Smooth muscle cell (in vitro differentiated cells): ENCODE results near the gene ATG4C. TPM values are rescaled to one million over a fixed set of nuclear protein-coding genes. Genes with fewer than 3 reads are reported as not detected.
"Not testable (repeated sequence)": the region's sequence is repeated elsewhere in the genome, so short reads cannot be mapped to it uniquely, and the experiment has no call there.

Experiments used
- DNase-seq: peaks from one replicate; lab custom pipeline; 2025; ENCODE audit not compliant: unreplicated experiment; lab: John Stamatoyannopoulos, UW
- H2AFZ ChIP-seq: fragments of 200-600 bp; sonication (generic); 2 replicates; pipeline ENCODE4 v1.6.0; 2016; ENCODE audit warnings: antibody characterized with exemption, low read depth, mild to moderate bottlenecking
- H3F3A ChIP-seq: fragments of 200-600 bp; sonication (generic); 2 replicates; pipeline ENCODE4 v1.6.0; 2017; ENCODE audit warnings: antibody characterized with exemption, low read depth
- H3K27ac ChIP-seq: fragments of 200-600 bp; sonication (generic); 2 replicates; pipeline ENCODE4 v1.5.1; 2016; ENCODE audit warnings: low read depth, mild to moderate bottlenecking
- H3K27me3 ChIP-seq: fragments of 200-600 bp; sonication (generic); 2 replicates; pipeline ENCODE4 v1.6.1; 2016; ENCODE audit warnings: low read depth, mild to moderate bottlenecking
- H3K36me3 ChIP-seq: fragments of 200-600 bp; sonication (generic); 2 replicates; pipeline ENCODE4 v1.5.1; 2016; ENCODE audit warnings: low read depth
- H3K4me1 ChIP-seq: fragments of 200-600 bp; sonication (generic); 2 replicates; pipeline ENCODE4 v1.5.1; 2016; ENCODE audit warnings: low read depth
- H3K4me2 ChIP-seq: fragments of 200-600 bp; sonication (generic); 2 replicates; pipeline ENCODE4 v1.6.0; 2016; ENCODE audit warnings: mild to moderate bottlenecking
- H3K4me3 ChIP-seq: fragments of 200-600 bp; sonication (generic); 2 replicates; pipeline ENCODE4 v1.5.1; 2016; ENCODE audit warnings: mild to moderate bottlenecking
- H3K79me2 ChIP-seq: fragments of 200-600 bp; sonication (generic); 2 replicates; pipeline ENCODE4 v1.6.0; 2016; ENCODE audit warnings: low read depth, mild to moderate bottlenecking
- H3K9ac ChIP-seq: fragments of 200-600 bp; sonication (generic); 2 replicates; pipeline ENCODE4 v1.6.0; 2016; ENCODE audit warnings: low read depth
- H3K9me3 ChIP-seq: fragments of 200-600 bp; sonication (generic); replicated peaks from 2 replicates; pipeline ENCODE4 v1.5.1; 2016; ENCODE audit warnings: low read depth
- H4K20me1 ChIP-seq: fragments of 200-600 bp; sonication (generic); 2 replicates; pipeline ENCODE4 v1.6.0; 2016; ENCODE audit warnings: low read depth
- CTCF ChIP-seq: fragments of 200-600 bp; sonication (generic); IDR thresholded peaks from 2 replicates; pipeline ENCODE4 v1.5.1; 2017; ENCODE audit warnings: borderline replicate concordance, mild to moderate bottlenecking, antibody characterized with exemption; ENCODE audit not compliant: insufficient read depth, poor library complexity, severe bottlenecking
- WGBS: methylation state at CpG from one replicate; pipeline ENCODE4 v1.1.7; 2016; ENCODE audit warnings: low lambda C conversion rate; 5-methylcytosine and 5-hydroxymethylcytosine counted together
- polyA plus RNA-seq: library from polyadenylated mRNA; unstranded; fragments of >200 nt; fragmentation: Nextera tagmentation; extraction: Ambion mirVana; gene quantifications from 2 replicates; pipeline ENCODE4 v1.2.1, GENCODE V29; 2016
- total RNA-seq: library from RNA; depleted of rRNA; stranded (reverse); fragments of >200 nt; gene quantifications from 2 replicates; pipeline ENCODE4 v1.2.3, GENCODE V29; 2014

ATG4C gene
- total and polyA plus RNA-seq, 2 experiments from 2014 or later, result 11.5 to 13.5 TPM

GRCh38 chr1:62753031-62753965 lies 30.6 kb upstream of the ATG4C start:
- WGBS, result 96% methylated on average over 34 of the region's 35 CpGs
- DNase-seq, result no peak

GRCh38 chr1:62754938-62755337 lies 29.0 kb upstream of the ATG4C start:
- not testable (repeated sequence) for H3K36me3 ChIP-seq, H2AFZ ChIP-seq, H4K20me1 ChIP-seq, H3K9ac ChIP-seq, H3K4me1 ChIP-seq, H3K27ac ChIP-seq, H3K4me2 ChIP-seq, H3K79me2 ChIP-seq, H3F3A ChIP-seq, H3K27me3 ChIP-seq, DNase-seq, H3K9me3 ChIP-seq, H3K4me3 ChIP-seq
- WGBS, result 88% methylated on average over 13 of the region's 13 CpGs

More at GRCh38 chr1:62753031-62753965, 30.6 kb upstream of the ATG4C start:
- no peaks in the 10 kb centered on the region for H3K79me2 ChIP-seq
- no peak overlapping the region for H3K27ac ChIP-seq
- H3K27me3 ChIP-seq, result peaks cover 8% of the 10 kb centered on the region
- H3K4me3 ChIP-seq, result no peak overlapping the region
- H3K36me3 ChIP-seq, result no peaks in the 10 kb centered on the region
- H3K4me2 ChIP-seq, result no peak overlapping the region
- no peaks in the 10 kb centered on the region for H3K9me3 ChIP-seq
- H3K4me1 ChIP-seq, result no peaks in the 10 kb centered on the region
- H3F3A ChIP-seq, result no peaks in the 10 kb centered on the region
- no peak overlapping the region for H3K9ac ChIP-seq
- no peak overlapping the region for H2AFZ ChIP-seq
- no peaks in the 10 kb centered on the region for H4K20me1 ChIP-seq
- no peak for TF ChIP-seq CTCF

GRCh38 chr1:62756255-62756884 lies 27.6 kb upstream of the ATG4C start:
- not testable (repeated sequence) for H3F3A ChIP-seq, H3K79me2 ChIP-seq, H4K20me1 ChIP-seq, H3K36me3 ChIP-seq, H3K9ac ChIP-seq, DNase-seq, H3K9me3 ChIP-seq, H3K4me3 ChIP-seq, H3K27me3 ChIP-seq, H3K4me2 ChIP-seq, H3K27ac ChIP-seq, H3K4me1 ChIP-seq, H2AFZ ChIP-seq
- WGBS, result 67% methylated on average over 5 of the region's 5 CpGs

- not testable (repeated sequence) for H3K4me1 ChIP-seq, H3F3A ChIP-seq, H3K36me3 ChIP-seq, H3K9me3 ChIP-seq, DNase-seq, H3K9ac ChIP-seq, H3K79me2 ChIP-seq, H3K27ac ChIP-seq, H2AFZ ChIP-seq, H4K20me1 ChIP-seq, H3K4me3 ChIP-seq, H3K4me2 ChIP-seq
- peaks cover 15% of the 10 kb centered on the region for H3K27me3 ChIP-seq
- 98% methylated on average over 5 of the region's 5 CpGs for WGBS
These were observed 24.6 kb upstream of the ATG4C start for GRCh38 chr1:62759232-62759875.

GRCh38 chr1:62760021-62760782 lies 23.7 kb upstream of the ATG4C start:
- not testable (repeated sequence) for H3K9ac ChIP-seq, H4K20me1 ChIP-seq, H3K4me2 ChIP-seq, DNase-seq, H3K9me3 ChIP-seq, H3K36me3 ChIP-seq, H3K79me2 ChIP-seq, H3K4me1 ChIP-seq, H3F3A ChIP-seq, H3K27ac ChIP-seq, H2AFZ ChIP-seq, H3K4me3 ChIP-seq
- H3K27me3 ChIP-seq, result peaks cover 19% of the 10 kb centered on the region
- 23% methylated on average over 6 of the region's 6 CpGs for WGBS

GRCh38 chr1:62761223-62761870 lies 22.6 kb upstream of the ATG4C start:
- not testable (repeated sequence) for H3K27ac ChIP-seq, H3K4me3 ChIP-seq, H3F3A ChIP-seq, H3K4me2 ChIP-seq, DNase-seq, H4K20me1 ChIP-seq, H3K4me1 ChIP-seq, H3K36me3 ChIP-seq, H3K9me3 ChIP-seq, H3K79me2 ChIP-seq, H3K9ac ChIP-seq, H2AFZ ChIP-seq
- WGBS, result 93% methylated on average over 26 of the region's 30 CpGs
- H3K27me3 ChIP-seq, result peaks cover 12% of the 10 kb centered on the region

GRCh38 chr1:62762027-62762426 lies 21.9 kb upstream of the ATG4C start:
- not testable (repeated sequence) for H3K9ac ChIP-seq, H3K4me1 ChIP-seq, H3K4me2 ChIP-seq, H3K27ac ChIP-seq, H4K20me1 ChIP-seq, DNase-seq, H3K79me2 ChIP-seq, H3F3A ChIP-seq, H3K36me3 ChIP-seq, H3K4me3 ChIP-seq, H3K9me3 ChIP-seq, H2AFZ ChIP-seq
- WGBS, result 93% methylated on average over 4 of the region's 4 CpGs
- peaks cover 13% of the 10 kb centered on the region for H3K27me3 ChIP-seq
